Measurements from ENCODE around the gene HPCAL1. TPM values are rescaled to one million over a fixed set of nuclear protein-coding genes. Genes with fewer than 3 reads are reported as not detected.
A peak's percentile ranks its signal among the peaks of the same experiment; 100 is the strongest.
"Not testable (repeated sequence)": the region's sequence is repeated elsewhere in the genome, so short reads cannot be mapped to it uniquely, and the experiment has no call there.

HPCAL1 gene
- total RNA-seq, 1 donor from 2014 or later = 34.3 TPM

- ATAC-seq (ENCODE audit: poor library complexity) (no peak), DNase-seq (no peak)
- intact Hi-C loops (cut with DNase I) = no loop called here
These were observed 129.1 kb downstream of the HPCAL1 start for GRCh38 chr2:10431797-10432196.

- intact Hi-C loops (cut with DNase I) = no loop called here
- no peak for ATAC-seq (ENCODE audit: poor library complexity)
- no peak for DNase-seq
These were observed 129.8 kb downstream of the HPCAL1 start for GRCh38 chr2:10432311-10433181.

GRCh38 chr2:10433264-10433946 is 130.7 kb downstream of the HPCAL1 start:
- DNase-seq (no peak), ATAC-seq (ENCODE audit: poor library complexity) (no peak)
- intact Hi-C loops (cut with DNase I) = no loop called here

GRCh38 chr2:10433947-10434885 is 131.5 kb downstream of the HPCAL1 start:
- intact Hi-C loops (cut with DNase I) = loop anchor here (2.0 kb wide), 1 partner anchor 307 kb away; no protein-coding TSS in a partner anchor
- DNase-seq (no peak), ATAC-seq (ENCODE audit: poor library complexity) (no peak)

GRCh38 chr2:10434886-10435819 is 132.4 kb downstream of the HPCAL1 start:
- DNase-seq = peak; percentile 85
- peak; percentile 91 for ATAC-seq (ENCODE audit: poor library complexity)
- intact Hi-C loops (cut with DNase I) = loop anchor here (2.0 kb wide), 1 partner anchor 308 kb away; no protein-coding TSS in a partner anchor

- DNase-seq (no peak), ATAC-seq (ENCODE audit: poor library complexity) (no peak)
- intact Hi-C loops (cut with DNase I) = loop anchor here (2.0 kb wide), 1 partner anchor 309 kb away; no protein-coding TSS in a partner anchor
These were observed 133.1 kb downstream of the HPCAL1 start for GRCh38 chr2:10435820-10436204.

- intact Hi-C loops (cut with DNase I) = no loop called here
- ATAC-seq (ENCODE audit: poor library complexity) (no peak), DNase-seq (no peak)
These were observed 133.9 kb downstream of the HPCAL1 start for GRCh38 chr2:10436583-10437110.

GRCh38 chr2:10437806-10438205 is 135.1 kb downstream of the HPCAL1 start:
- ATAC-seq (ENCODE audit: poor library complexity) (no peak), DNase-seq (no peak)
- intact Hi-C loops (cut with DNase I) = no loop called here

GRCh38 chr2:10438688-10439087 is 136.0 kb downstream of the HPCAL1 start:
- ATAC-seq (ENCODE audit: poor library complexity) (no peak), DNase-seq (no peak)
- intact Hi-C loops (cut with DNase I) = no loop called here

GRCh38 chr2:10439185-10439879 is 136.6 kb downstream of the HPCAL1 start:
- intact Hi-C loops (cut with DNase I) = no loop called here
- ATAC-seq (ENCODE audit: poor library complexity) (no peak), DNase-seq (no peak)

- DNase-seq = no peak
- no peak for ATAC-seq (ENCODE audit: poor library complexity)
- intact Hi-C loops (cut with DNase I) = no loop called here
These were observed 137.3 kb downstream of the HPCAL1 start for GRCh38 chr2:10439971-10440370.

GRCh38 chr2:10440736-10441135 is 138.0 kb downstream of the HPCAL1 start:
- intact Hi-C loops (cut with DNase I) = no loop called here
- DNase-seq (no peak), ATAC-seq (ENCODE audit: poor library complexity) (no peak)

GRCh38 chr2:10441948-10442347 is 139.2 kb downstream of the HPCAL1 start:
- DNase-seq = no peak
- no peak for ATAC-seq (ENCODE audit: poor library complexity)
- intact Hi-C loops (cut with DNase I) = no loop called here

GRCh38 chr2:10442469-10443126 is 139.9 kb downstream of the HPCAL1 start:
- ATAC-seq (ENCODE audit: poor library complexity); intact Hi-C loops (cut with DNase I): not testable (repeated sequence)

GRCh38 chr2:10444463-10444862 is 141.8 kb downstream of the HPCAL1 start:
- DNase-seq (no peak), ATAC-seq (ENCODE audit: poor library complexity) (no peak)
- intact Hi-C loops (cut with DNase I) = no loop called here

More at GRCh38 chr2:10442469-10443126, 139.9 kb downstream of the HPCAL1 start:
- DNase-seq = not testable (repeated sequence)

- DNase-seq = peak; percentile 7
- intact Hi-C loops (cut with DNase I) = loop anchor here (5.0 kb wide), 1 partner anchor 221 kb away; no protein-coding TSS in a partner anchor
- ATAC-seq (ENCODE audit: poor library complexity) = no peak
These were observed 143.9 kb downstream of the HPCAL1 start for GRCh38 chr2:10446631-10447030.

Data from Right ventricle myocardium superior (tissue), 1 donor.